ENCODE measurements around the gene MYBPC1.
A peak's percentile ranks its signal among the peaks of the same experiment; 100 is the strongest.

Gene MYBPC1

DNA sequence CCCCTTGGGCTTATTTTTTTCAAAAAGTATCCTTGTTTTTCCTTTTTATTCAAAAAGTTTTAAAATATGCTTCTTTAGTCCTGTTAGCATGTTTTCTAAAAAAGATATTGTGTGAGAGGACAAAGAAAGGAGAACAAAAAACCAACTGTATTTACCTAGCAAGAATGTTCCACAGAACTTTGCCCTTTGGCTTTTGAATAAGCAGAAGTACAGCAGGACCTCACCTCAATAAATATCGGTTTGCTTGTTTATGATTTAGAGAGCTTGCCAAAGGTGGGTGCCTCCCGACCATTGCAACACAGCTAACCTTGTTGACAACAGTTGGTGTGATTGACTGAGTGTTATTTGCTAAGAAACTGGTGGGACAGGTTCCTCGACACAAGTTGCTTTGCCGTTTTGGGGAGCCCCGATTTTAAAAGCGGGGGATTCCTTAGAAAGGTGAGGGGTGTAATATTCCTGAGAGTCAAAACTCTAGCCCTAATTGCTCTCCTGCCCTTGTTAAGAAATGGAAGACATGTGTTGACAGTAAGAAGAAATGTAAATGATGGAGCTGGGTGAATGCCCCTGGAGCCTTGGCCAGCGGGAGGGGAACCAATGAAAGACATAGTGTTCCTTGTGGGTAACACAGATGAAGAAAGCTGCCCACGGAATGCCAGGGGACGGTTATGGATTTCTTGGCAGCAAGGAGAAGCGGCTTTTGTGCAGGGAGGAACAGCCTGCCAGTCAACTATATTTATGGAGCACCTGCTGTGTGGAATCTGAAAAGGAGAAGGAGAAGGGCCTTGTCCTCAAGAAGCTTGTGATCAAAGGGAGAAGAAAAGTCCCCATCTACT lies 13.7 kb downstream of the MYBPC1 start:
- no peak for DNase-seq (ENCODE audit: low read depth)
- no peak overlapping the region for H3K4me3 ChIP-seq (ENCODE audit: low read depth, low read length)
- TF ChIP-seq, protein P1, sequence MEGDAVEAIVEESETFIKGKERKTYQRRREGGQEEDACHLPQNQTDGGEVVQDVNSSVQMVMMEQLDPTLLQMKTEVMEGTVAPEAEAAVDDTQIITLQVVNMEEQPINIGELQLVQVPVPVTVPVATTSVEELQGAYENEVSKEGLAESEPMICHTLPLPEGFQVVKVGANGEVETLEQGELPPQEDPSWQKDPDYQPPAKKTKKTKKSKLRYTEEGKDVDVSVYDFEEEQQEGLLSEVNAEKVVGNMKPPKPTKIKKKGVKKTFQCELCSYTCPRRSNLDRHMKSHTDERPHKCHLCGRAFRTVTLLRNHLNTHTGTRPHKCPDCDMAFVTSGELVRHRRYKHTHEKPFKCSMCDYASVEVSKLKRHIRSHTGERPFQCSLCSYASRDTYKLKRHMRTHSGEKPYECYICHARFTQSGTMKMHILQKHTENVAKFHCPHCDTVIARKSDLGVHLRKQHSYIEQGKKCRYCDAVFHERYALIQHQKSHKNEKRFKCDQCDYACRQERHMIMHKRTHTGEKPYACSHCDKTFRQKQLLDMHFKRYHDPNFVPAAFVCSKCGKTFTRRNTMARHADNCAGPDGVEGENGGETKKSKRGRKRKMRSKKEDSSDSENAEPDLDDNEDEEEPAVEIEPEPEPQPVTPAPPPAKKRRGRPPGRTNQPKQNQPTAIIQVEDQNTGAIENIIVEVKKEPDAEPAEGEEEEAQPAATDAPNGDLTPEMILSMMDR (conservative IDR thresholded peaks at IDR 0.05; ENCODE audit: low read depth, low read length) = no peak

DNA sequence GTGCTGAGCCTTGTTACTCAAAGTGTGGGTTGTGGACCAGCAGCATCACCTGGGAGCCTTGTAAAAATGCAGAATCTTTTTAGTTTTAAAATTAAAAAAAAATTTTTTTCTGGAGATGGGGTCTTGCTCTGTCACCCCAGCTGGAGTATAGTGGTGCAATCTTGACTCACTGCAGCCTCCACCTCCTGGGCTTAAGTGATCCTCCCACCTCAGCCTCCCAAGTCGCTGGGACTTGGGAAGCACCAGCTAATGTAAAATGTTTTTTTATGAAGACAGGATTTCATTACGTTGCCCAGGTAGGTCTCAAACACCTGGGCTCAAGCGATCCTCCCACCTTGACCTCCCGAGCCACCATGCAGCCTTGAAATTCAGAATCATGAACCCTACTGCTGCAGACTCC lies 14.4 kb downstream of the MYBPC1 start:
- TF ChIP-seq, protein P1 (conservative IDR thresholded peaks at IDR 0.05; ENCODE audit: low read depth, low read length) = no peak
- DNase-seq (ENCODE audit: low read depth) = no peak
- no peak overlapping the region for H3K4me3 ChIP-seq (ENCODE audit: low read depth, low read length)

DNA sequence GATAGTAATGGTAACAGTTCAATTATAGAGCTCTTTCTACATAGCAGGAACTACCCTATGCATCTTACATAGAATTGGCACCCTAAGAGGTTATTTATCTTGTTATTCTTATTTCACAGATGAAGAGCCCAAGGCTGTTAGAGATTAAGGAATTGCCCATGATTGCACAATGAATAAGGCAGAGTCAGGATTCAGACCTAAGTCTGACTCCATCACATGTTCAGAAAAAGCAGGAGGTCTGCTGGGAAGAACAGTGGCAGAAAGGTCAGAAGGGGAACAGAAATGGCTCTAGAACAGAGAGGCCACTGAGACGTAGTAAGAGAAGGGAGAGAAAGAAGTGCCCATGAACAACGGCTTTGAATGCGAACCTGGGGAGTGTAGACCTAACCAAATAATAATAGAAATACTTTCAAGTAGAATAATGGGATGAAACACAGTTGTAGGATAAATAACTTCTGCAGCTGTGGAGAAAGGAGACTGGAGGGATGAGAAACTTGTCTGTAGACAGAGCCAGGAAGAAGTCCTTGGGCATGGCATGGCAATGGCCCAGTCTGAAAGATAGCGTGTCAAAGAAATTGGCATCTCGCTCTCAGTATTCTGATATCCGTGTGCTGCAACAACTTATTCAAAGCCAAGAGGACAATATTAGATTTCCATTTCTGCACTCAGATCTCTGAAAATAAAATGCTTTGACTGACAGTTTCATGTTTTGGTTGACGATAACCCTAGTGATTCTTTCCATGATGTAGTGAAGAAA lies 17.6 kb downstream of the MYBPC1 start:
- TF ChIP-seq, protein P1 (conservative IDR thresholded peaks at IDR 0.05; ENCODE audit: low read depth, low read length) = no peak
- peak; percentile 31 for DNase-seq (ENCODE audit: low read depth)
- no peak overlapping the region for H3K4me3 ChIP-seq (ENCODE audit: low read depth, low read length)

DNA sequence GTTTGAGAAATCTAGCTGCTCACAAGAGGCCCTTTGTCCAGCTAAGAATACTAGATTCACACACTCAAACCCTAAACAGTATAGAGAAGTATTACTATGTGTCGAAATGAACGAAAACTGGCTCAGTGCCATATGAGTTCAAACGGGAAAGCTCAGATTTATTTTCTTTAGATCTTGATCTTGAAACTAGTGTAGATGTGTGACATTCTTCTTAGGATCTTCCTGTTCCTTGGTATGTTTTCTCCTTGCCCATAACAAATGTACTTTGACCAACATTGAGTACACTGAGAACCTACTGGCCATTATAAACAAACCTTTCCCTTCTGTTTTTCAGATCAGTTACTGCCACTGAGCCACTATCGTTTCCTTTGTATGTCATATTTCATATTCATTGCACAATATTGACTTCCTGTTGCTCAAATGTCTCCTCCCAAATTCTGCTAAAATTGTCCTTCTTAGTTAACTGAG lies 21.3 kb downstream of the MYBPC1 start:
- TF ChIP-seq, protein P1 (conservative IDR thresholded peaks at IDR 0.05; ENCODE audit: low read depth, low read length) = no peak
- peak overlapping the region; percentile 23 for H3K4me3 ChIP-seq (ENCODE audit: low read depth, low read length)
- peak; percentile 88 for DNase-seq (ENCODE audit: low read depth)

DNA sequence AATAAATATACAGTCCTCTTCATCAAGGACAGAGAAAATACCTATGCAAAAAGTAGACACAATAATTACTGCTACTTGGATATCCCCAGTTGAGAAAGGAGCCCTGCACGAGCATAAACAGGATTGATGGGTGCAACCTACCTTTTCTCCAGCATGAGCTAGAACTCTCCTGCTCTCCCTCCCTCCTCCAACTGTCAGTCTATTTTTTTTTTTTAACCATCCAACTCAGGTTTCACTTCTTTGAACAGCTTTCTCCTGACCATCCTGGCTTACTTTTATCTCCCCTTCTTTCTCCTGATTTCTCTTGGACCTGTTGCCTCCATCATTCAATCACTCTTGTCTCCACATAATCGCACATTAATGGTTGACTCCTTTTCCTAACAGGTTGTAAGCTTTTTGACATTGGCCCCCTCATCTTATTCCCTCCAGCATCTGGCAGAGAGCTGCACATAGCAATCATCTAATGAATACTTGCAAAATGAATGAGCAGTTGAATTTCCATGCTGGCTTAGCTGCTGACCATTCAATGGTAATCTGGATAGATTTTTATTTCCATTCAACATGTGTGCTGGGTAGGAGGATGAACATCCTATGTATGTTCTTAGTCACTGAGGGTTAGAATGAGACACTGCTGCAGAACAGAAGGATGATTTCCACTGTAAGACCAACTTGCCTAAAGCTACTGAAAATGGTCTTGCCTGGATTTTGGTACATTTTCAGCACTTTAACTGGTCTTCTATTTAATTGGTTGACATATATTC lies 24.4 kb downstream of the MYBPC1 start:
- peak; percentile 14 for DNase-seq (ENCODE audit: low read depth)
- no peak overlapping the region for H3K4me3 ChIP-seq (ENCODE audit: low read depth, low read length)
- TF ChIP-seq, protein P1 (conservative IDR thresholded peaks at IDR 0.05; ENCODE audit: low read depth, low read length) = no peak

DNA sequence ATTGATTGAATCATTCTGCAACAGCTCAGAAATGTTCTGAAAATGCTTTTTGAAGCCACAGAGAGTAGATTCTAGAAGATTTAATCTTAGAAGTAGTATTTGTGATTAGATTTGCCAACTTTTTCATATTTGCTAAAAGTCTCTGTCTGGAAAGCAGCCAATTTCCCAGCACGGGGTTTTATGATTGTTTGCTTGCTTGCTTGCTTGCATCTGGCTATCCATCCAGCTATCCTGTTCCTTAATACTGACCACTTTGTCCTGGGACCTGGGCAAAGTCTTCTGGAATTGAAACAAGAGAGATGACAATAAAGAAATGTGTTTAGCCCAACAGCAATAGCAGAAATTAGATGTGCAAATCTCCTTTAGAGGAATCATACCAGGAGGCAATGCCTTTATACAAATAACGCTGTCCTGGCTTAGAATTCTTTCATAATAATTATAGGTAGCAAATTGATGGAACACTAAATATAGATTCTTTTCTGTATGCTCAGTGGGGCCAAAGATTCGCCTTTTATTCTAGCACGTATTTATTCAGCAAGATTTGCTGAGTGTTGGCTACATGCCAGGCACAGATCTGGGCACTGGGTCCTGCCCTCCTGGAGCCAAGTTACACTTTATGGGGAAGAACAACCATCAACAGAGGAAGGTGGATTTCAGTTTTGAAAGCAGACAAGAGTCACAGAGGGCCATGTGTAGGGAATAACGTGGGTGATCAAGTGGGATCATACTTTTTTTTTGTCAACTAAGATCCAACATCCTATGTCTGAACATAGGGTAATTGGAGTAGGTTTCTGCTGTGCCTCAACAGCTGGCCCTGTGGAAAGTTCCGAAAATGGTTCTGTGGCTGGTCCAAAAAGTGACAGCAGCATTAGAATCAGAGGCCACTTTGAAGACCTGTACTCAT lies 25.3 kb downstream of the MYBPC1 start:
- no peak overlapping the region for H3K4me3 ChIP-seq (ENCODE audit: low read depth, low read length)
- TF ChIP-seq, protein P1 (conservative IDR thresholded peaks at IDR 0.05; ENCODE audit: low read depth, low read length) = no peak
- peak; percentile 57 for DNase-seq (ENCODE audit: low read depth)
